Ovary (tissue), 9 donors: ENCODE measurements around the gene CASP2. TPM values are rescaled to one million over a fixed set of nuclear protein-coding genes. Genes with fewer than 3 reads are reported as not detected.
"Not testable (repeated sequence)": the region's sequence is repeated elsewhere in the genome, so short reads cannot be mapped to it uniquely, and the experiment has no call there.

Experiments
- DNase-seq, 5 donors: peaks; one replicate each; pipeline ENCODE4 v3.0.0-alpha.2; 2019 to 2020
- H3K27ac ChIP-seq, 2 donors: fragments of 200-600 bp; one replicate each; pipeline versions ENCODE4 v1.5.1 to v1.8.0; 2019 to 2022
- H3K27me3 ChIP-seq: fragments of 200-600 bp; one replicate; pipeline ENCODE4 v1.8.0; 2022
- H3K36me3 ChIP-seq: fragments of 200-600 bp; sonication (generic); one replicate; pipeline ENCODE4 v1.5.1; 2019
- H3K4me1 ChIP-seq: one replicate; pipeline ENCODE4 v1.8.1; 2013; ENCODE audit warnings: mild to moderate bottlenecking, moderate library complexity; ENCODE audit not compliant: insufficient read depth
- H3K4me3 ChIP-seq: fragments of 200-600 bp; sonication (generic); one replicate; pipeline ENCODE4 v1.5.1; 2017
- H3K9me3 ChIP-seq, 2 donors: fragments of 200-600 bp in 1 of 2; sonication (generic) in 1 of 2; one replicate each; pipeline versions ENCODE4 v1.5.1 to v1.8.1; 2013 to 2019; ENCODE audit warnings: mild to moderate bottlenecking in 1 of 2, moderate library complexity in 1 of 2
- CTCF ChIP-seq, 3 donors: fragments of 450-650 bp in 2 of 3; fragments of 200-600 bp in 1 of 3; IDR thresholded peaks; one replicate each; pipeline versions ENCODE4 v1.5.1 to v1.8.0; 2016 to 2022; ENCODE audit warnings: antibody characterized with exemption in 3 of 3, mild to moderate bottlenecking in 1 of 3
- EP300 ChIP-seq: sonication (generic); formaldehyde crosslinking; IDR thresholded peaks from one replicate; pipeline ENCODE4 v1.6.1; 2017; ENCODE audit warnings: antibody characterized with exemption
- POLR2A ChIP-seq: fragments of 450-650 bp; IDR thresholded peaks from one replicate; pipeline ENCODE4 v1.6.1; 2017; ENCODE audit warnings: antibody characterized with exemption, mild to moderate bottlenecking, moderate library complexity
- WGBS, 3 donors: extraction: QIAGEN DNeasy Blood & Tissue Kit in 1 of 3; methylation state at CpG; one replicate each; pipeline versions ENCODE4 v1.1.5 to v1.1.7; 2013 to 2017; 5-methylcytosine and 5-hydroxymethylcytosine counted together
- intact Hi-C, 4 donors: fragments of 100-400 bp; cut with DNase I; formaldehyde crosslinking; loops; one replicate each; pipeline versions ENCODE4 v1.11.0 to v1.15.1; 2022 to 2023
- polyA plus RNA-seq, 2 donors: library from polyadenylated mRNA; stranded (reverse); fragments of 200-250 nt in 1 of 2; fragments of 350-450 nt in 1 of 2; fragmentation: Illumina TruSeq in 1 of 2; extraction: RNeasy Lipid Tissue Mini Kit (QIAGEN cat#74804) in 1 of 2; gene quantifications; one replicate each; pipeline ENCODE4 v1.2.3, GENCODE V29; 2013 to 2014
- total RNA-seq, 7 donors: library from RNA; depleted of rRNA in 2 of 7; stranded (reverse); fragments of >200 nt in 2 of 7; fragmentation: NEBNext Ultra II Directional in 3 of 7; extraction: Animal tissue kit (Norgen Biotek cat#: 25700) in 3 of 7; gene quantifications; one replicate each; pipeline versions ENCODE4 v1.1.0 to v1.2.4, GENCODE V29; 2016 to 2023
- donor health status: DM: no; HTN: no; CAD: no; lungs with moderate emphysema.
- donor health status: DM: no; HTN: no; CAD: no.
- donor health status: Bipolar disorder and iron deficiency.
- donor health status: DM: yes; HTN: yes; CAD: no.
- donor health status: DM: no; HTN: no; CAD: no.
- donor health status: DM: yes; HTN: yes; CAD: no.

Gene CASP2
- total and polyA plus RNA-seq, 9 donors: 7.7 to 26.6 (median 23.0) TPM

- Histone ChIP-seq H3K27me3 (no peaks in the 10 kb centered on the region), H3K4me1 (peaks cover 2% of the 10 kb centered on the region), H3K9me3 (no peaks in the 10 kb centered on the region), H3K27ac (no peak overlapping the region), H3K36me3 (no peaks in the 10 kb centered on the region), H3K4me3 (no peak overlapping the region)
- intact Hi-C loops: no loop called here
- WGBS, 3 donors: 5 to 16% (median 6%) methylated on average over 2 of the region's 2 CpGs
- no peak for TF ChIP-seq CTCF (IDR thresholded peaks at IDR 0.05)
- DNase-seq: no peak
Measured at GRCh38 chr7:143258831-143259230, 29.3 kb upstream of the CASP2 start.

DNA sequence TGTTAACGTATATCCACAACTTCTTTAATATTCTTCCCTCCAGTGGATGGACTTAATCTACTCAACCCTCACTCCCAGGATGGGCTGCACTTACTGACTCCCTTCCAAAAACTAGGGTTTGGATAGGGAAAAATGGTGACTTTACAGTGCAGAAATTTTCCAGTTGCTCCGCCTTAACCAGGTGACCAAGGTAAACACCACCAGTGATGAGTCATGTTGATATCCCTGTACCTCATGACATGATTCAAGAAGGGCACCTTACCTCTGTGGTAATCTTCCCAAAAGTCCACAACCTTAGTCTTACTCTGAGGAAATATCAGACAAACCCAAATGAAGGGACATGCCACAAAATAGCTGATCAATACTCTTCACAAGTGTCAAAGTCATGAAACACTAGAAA lies 28.4 kb upstream of the CASP2 start:
- Histone ChIP-seq H3K4me3 (no peak overlapping the region), H3K27me3 (no peaks in the 10 kb centered on the region), H3K4me1 (peaks cover 4% of the 10 kb centered on the region), H3K27ac (no peak overlapping the region), H3K9me3 (no peaks in the 10 kb centered on the region), H3K36me3 (no peaks in the 10 kb centered on the region)
- 92 to 98% (median 95%) methylated on average over 2 of the region's 2 CpGs for WGBS, 3 donors
- intact Hi-C loops: loop anchor here in 1 of 4 donors (10.0 kb wide), 1 partner anchor 155 kb away; no protein-coding TSS in a partner anchor
- TF ChIP-seq EP300: no peak
- no peak for TF ChIP-seq POLR2A
- TF ChIP-seq CTCF (IDR thresholded peaks at IDR 0.05): no peak
- no peak for DNase-seq

GRCh38 chr7:143261901-143262300 lies 26.2 kb upstream of the CASP2 start:
- H3K4me3 ChIP-seq: no peak overlapping the region
- WGBS, 3 donors: 85 to 97% (median 86%) methylated on average over 1 of the region's 1 CpG
- H3K4me1 ChIP-seq: peaks cover 4% of the 10 kb centered on the region
- DNase-seq: no peak
- TF ChIP-seq EP300: no peak
- no peaks in the 10 kb centered on the region for H3K27me3 ChIP-seq
- no peaks in the 10 kb centered on the region for H3K9me3 ChIP-seq
- H3K36me3 ChIP-seq: no peaks in the 10 kb centered on the region
- intact Hi-C loops: loop anchor here in 1 of 4 donors (10.0 kb wide), 1 partner anchor 153 kb away; no protein-coding TSS in a partner anchor
- H3K27ac ChIP-seq: no peak overlapping the region

GRCh38 chr7:143263266-143264195 lies 24.6 kb upstream of the CASP2 start, which contains the start of gene GSTK1:
TSS of gene GSTK1 (plus strand) at chr7:143263441. CDS start at chr7:143263514, 73 bp downstream.
- Histone ChIP-seq H3K4me1 (peaks cover 4% of the 10 kb centered on the region), H3K4me3 (peak within 1 kb of the TSS; percentile 78), H3K36me3 (no peaks in the 10 kb centered on the region), H3K9me3 (no peaks in the 10 kb centered on the region), H3K27me3 (no peaks in the 10 kb centered on the region), H3K27ac (peak within 1 kb of the TSS; percentile 50 to 78)
- TF ChIP-seq CTCF (IDR thresholded peaks at IDR 0.05): no peak
- TF ChIP-seq EP300: no peak
- TF ChIP-seq POLR2A: no peak
- intact Hi-C loops: loop anchor here in 1 of 4 donors (10.0 kb wide), 1 partner anchor 151 kb away; no protein-coding TSS in a partner anchor
- 1 to 3% (median 1%) methylated on average over 45 to 48 of the region's 48 CpGs for WGBS, 3 donors
- DNase-seq: peak; percentile 75 to 86 (median 81)

DNA sequence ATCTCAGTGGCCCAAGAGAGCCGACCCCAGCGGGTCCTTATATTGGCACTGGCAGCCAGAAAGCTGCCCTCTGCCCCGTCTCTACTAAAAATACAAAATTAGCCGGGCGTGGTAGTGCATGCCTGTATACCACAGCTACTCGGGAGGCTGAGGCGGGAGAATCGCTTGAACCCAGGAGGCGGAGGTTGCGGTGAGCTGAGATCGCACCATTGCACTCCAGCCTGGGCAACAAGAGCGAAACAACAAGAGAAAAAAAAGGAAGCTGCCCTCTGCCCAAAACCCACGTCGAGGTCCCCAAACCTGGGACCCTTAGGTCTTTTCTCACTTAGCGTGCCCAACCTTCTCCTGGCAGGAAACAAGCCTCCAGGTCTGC lies 24.0 kb upstream of the CASP2 start:
- peak overlapping the region; percentile 78 for H3K4me3 ChIP-seq
- intact Hi-C loops: loop anchor here in 1 of 4 donors (10.0 kb wide), 1 partner anchor 151 kb away; no protein-coding TSS in a partner anchor
- not testable (repeated sequence) for DNase-seq, H3K36me3 ChIP-seq, H3K27me3 ChIP-seq, H3K9me3 ChIP-seq, H3K4me1 ChIP-seq
- 53 to 64% (median 55%) methylated on average over 15 of the region's 15 CpGs for WGBS, 3 donors
- H3K27ac ChIP-seq: peak overlapping the region; percentile 50 to 78
